ENCODE measurements around the gene NALCN. TPM values are rescaled to one million over a fixed set of nuclear protein-coding genes. Genes with fewer than 3 reads are reported as not detected.

Gene NALCN
- total RNA-seq, 2 experiments from 2014 or later, result not detected

- Mint-ChIP-seq H3K27me3 (no peaks in the 10 kb centered on the region), H3K4me1 (no peaks in the 10 kb centered on the region), H3K4me3 (no peak overlapping the region), H3K9me3 (ENCODE audit: low read depth) (no peaks in the 10 kb centered on the region), H3K36me3 (no peaks in the 10 kb centered on the region), H3K27ac (no peak overlapping the region)
- no peak for DNase-seq
- ATAC-seq, result no peak
- CTCF ChIA-PET, result no interaction called here
Observed at GRCh38 chr13:101218484-101218883, 197.8 kb downstream of the NALCN start.

GRCh38 chr13:101217086-101217485 is 199.2 kb downstream of the NALCN start:
- H3K27me3 Mint-ChIP-seq, result no peaks in the 10 kb centered on the region
- ATAC-seq (no peak), DNase-seq (no peak)
- H3K4me3 Mint-ChIP-seq, result no peak overlapping the region
- H3K36me3 Mint-ChIP-seq, result no peaks in the 10 kb centered on the region
- CTCF ChIA-PET, result no interaction called here
- H3K4me1 Mint-ChIP-seq, result no peaks in the 10 kb centered on the region
- no peaks in the 10 kb centered on the region for H3K9me3 Mint-ChIP-seq (ENCODE audit: low read depth)
- H3K27ac Mint-ChIP-seq, result no peak overlapping the region

GRCh38 chr13:101211261-101211660 is 205.0 kb downstream of the NALCN start:
- DNase-seq (no peak), ATAC-seq (no peak)
- H3K36me3 Mint-ChIP-seq, result no peaks in the 10 kb centered on the region
- H3K4me1 Mint-ChIP-seq, result no peaks in the 10 kb centered on the region
- no peaks in the 10 kb centered on the region for H3K27me3 Mint-ChIP-seq
- no peak overlapping the region for H3K4me3 Mint-ChIP-seq
- CTCF ChIA-PET, result no interaction called here
- H3K9me3 Mint-ChIP-seq (ENCODE audit: low read depth), result no peaks in the 10 kb centered on the region
- no peak overlapping the region for H3K27ac Mint-ChIP-seq

- no peak overlapping the region for H3K4me3 Mint-ChIP-seq
- no peaks in the 10 kb centered on the region for H3K36me3 Mint-ChIP-seq
- H3K27ac Mint-ChIP-seq, result no peak overlapping the region
- no peaks in the 10 kb centered on the region for H3K9me3 Mint-ChIP-seq (ENCODE audit: low read depth)
- ATAC-seq (no peak), DNase-seq (no peak)
- no peaks in the 10 kb centered on the region for H3K27me3 Mint-ChIP-seq
- CTCF ChIA-PET, result no interaction called here
- H3K4me1 Mint-ChIP-seq, result no peaks in the 10 kb centered on the region
Observed at GRCh38 chr13:101210774-101211173, 205.5 kb downstream of the NALCN start.

- Mint-ChIP-seq H3K4me1 (no peaks in the 10 kb centered on the region), H3K27me3 (no peaks in the 10 kb centered on the region), H3K36me3 (no peaks in the 10 kb centered on the region), H3K27ac (no peak overlapping the region), H3K9me3 (ENCODE audit: low read depth) (no peaks in the 10 kb centered on the region), H3K4me3 (no peak overlapping the region)
- no peak for DNase-seq
- CTCF ChIA-PET, result no interaction called here
- no peak for ATAC-seq
Observed at GRCh38 chr13:101209206-101209893, 207.0 kb downstream of the NALCN start.

GRCh38 chr13:101205408-101205807 is 210.9 kb downstream of the NALCN start:
- H3K36me3 Mint-ChIP-seq, result no peaks in the 10 kb centered on the region
- H3K4me1 Mint-ChIP-seq, result no peaks in the 10 kb centered on the region
- CTCF ChIA-PET, result no interaction called here
- H3K27ac Mint-ChIP-seq, result no peak overlapping the region
- no peaks in the 10 kb centered on the region for H3K9me3 Mint-ChIP-seq (ENCODE audit: low read depth)
- ATAC-seq (no peak), DNase-seq (no peak)
- no peaks in the 10 kb centered on the region for H3K27me3 Mint-ChIP-seq
- H3K4me3 Mint-ChIP-seq, result no peak overlapping the region

- CTCF ChIA-PET, result interaction anchor here (1.5 kb wide), 1 partner anchor 60 kb away, joined by 3 read pairs; no protein-coding TSS in a partner anchor
- Mint-ChIP-seq H3K36me3 (no peaks in the 10 kb centered on the region), H3K27ac (no peak overlapping the region), H3K9me3 (ENCODE audit: low read depth) (no peaks in the 10 kb centered on the region), H3K4me1 (no peaks in the 10 kb centered on the region), H3K27me3 (no peaks in the 10 kb centered on the region), H3K4me3 (no peak overlapping the region)
- ATAC-seq, result no peak
- no peak for DNase-seq
Observed at GRCh38 chr13:101204270-101205020, 211.9 kb downstream of the NALCN start.

- H3K27me3 Mint-ChIP-seq, result no peaks in the 10 kb centered on the region
- CTCF ChIA-PET, result no interaction called here
Observed at GRCh38 chr13:101202590-101202989, 213.7 kb downstream of the NALCN start.

GRCh38 chr13:101190976-101191375 is 225.3 kb downstream of the NALCN start:
- no peak for DNase-seq
- CTCF ChIA-PET, result no interaction called here

More at GRCh38 chr13:101202590-101202989, 213.7 kb downstream of the NALCN start:
- no peaks in the 10 kb centered on the region for H3K36me3 Mint-ChIP-seq
- DNase-seq (no peak), ATAC-seq (no peak)
- no peaks in the 10 kb centered on the region for H3K9me3 Mint-ChIP-seq (ENCODE audit: low read depth)
- H3K4me3 Mint-ChIP-seq, result no peak overlapping the region
- H3K27ac Mint-ChIP-seq, result no peak overlapping the region
- H3K4me1 Mint-ChIP-seq, result no peaks in the 10 kb centered on the region

GRCh38 chr13:101190337-101190736 is 226.0 kb downstream of the NALCN start:
- H3K4me1 Mint-ChIP-seq, result no peaks in the 10 kb centered on the region
- no peak for DNase-seq
- H3K27ac Mint-ChIP-seq, result no peak overlapping the region
- H3K4me3 Mint-ChIP-seq, result no peak overlapping the region
- no peak for ATAC-seq
- no peaks in the 10 kb centered on the region for H3K9me3 Mint-ChIP-seq (ENCODE audit: low read depth)
- H3K27me3 Mint-ChIP-seq, result no peaks in the 10 kb centered on the region
- CTCF ChIA-PET, result no interaction called here
- H3K36me3 Mint-ChIP-seq, result no peaks in the 10 kb centered on the region

More at GRCh38 chr13:101190976-101191375, 225.3 kb downstream of the NALCN start:
- ATAC-seq, result no peak
- Mint-ChIP-seq H3K36me3 (no peaks in the 10 kb centered on the region), H3K4me3 (no peak overlapping the region), H3K27me3 (no peaks in the 10 kb centered on the region), H3K4me1 (no peaks in the 10 kb centered on the region), H3K27ac (no peak overlapping the region), H3K9me3 (ENCODE audit: low read depth) (no peaks in the 10 kb centered on the region)

- CTCF ChIA-PET, result no interaction called here
- Mint-ChIP-seq H3K9me3 (ENCODE audit: low read depth) (no peaks in the 10 kb centered on the region), H3K4me3 (no peak overlapping the region), H3K36me3 (no peaks in the 10 kb centered on the region), H3K27me3 (no peaks in the 10 kb centered on the region), H3K27ac (no peak overlapping the region), H3K4me1 (no peaks in the 10 kb centered on the region)
- ATAC-seq (no peak), DNase-seq (no peak)
Observed at GRCh38 chr13:101185606-101186005, 230.7 kb downstream of the NALCN start.

GRCh38 chr13:101181076-101181685 is 235.1 kb downstream of the NALCN start:
- no peaks in the 10 kb centered on the region for H3K9me3 Mint-ChIP-seq (ENCODE audit: low read depth)
- no peak overlapping the region for H3K27ac Mint-ChIP-seq
- no peak for ATAC-seq
- no peaks in the 10 kb centered on the region for H3K4me1 Mint-ChIP-seq
- H3K27me3 Mint-ChIP-seq, result no peaks in the 10 kb centered on the region
- H3K36me3 Mint-ChIP-seq, result no peaks in the 10 kb centered on the region
- CTCF ChIA-PET, result no interaction called here
- DNase-seq, result no peak
- no peak overlapping the region for H3K4me3 Mint-ChIP-seq

- Mint-ChIP-seq H3K4me1 (no peaks in the 10 kb centered on the region), H3K27ac (no peak overlapping the region), H3K9me3 (ENCODE audit: low read depth) (no peaks in the 10 kb centered on the region), H3K27me3 (no peaks in the 10 kb centered on the region), H3K36me3 (no peaks in the 10 kb centered on the region), H3K4me3 (no peak overlapping the region)
- CTCF ChIA-PET, result no interaction called here
- ATAC-seq, result no peak
- no peak for DNase-seq
Observed at GRCh38 chr13:101179021-101179420, 237.3 kb downstream of the NALCN start.

- Mint-ChIP-seq H3K27me3 (no peaks in the 10 kb centered on the region), H3K4me3 (no peak overlapping the region), H3K9me3 (ENCODE audit: low read depth) (no peaks in the 10 kb centered on the region), H3K4me1 (no peaks in the 10 kb centered on the region), H3K36me3 (no peaks in the 10 kb centered on the region), H3K27ac (no peak overlapping the region)
- CTCF ChIA-PET, result no interaction called here
- ATAC-seq (no peak), DNase-seq (no peak)
Observed at GRCh38 chr13:101178406-101178805, 237.9 kb downstream of the NALCN start.

Data from activated CD8-positive, alpha-beta memory T cell treated with anti-CD3 and anti-CD28 coated beads, Interleukin-2, amount 10 ng/mL, durations not matched to agents 7 days and 5 days (primary cell).